ENCODE measurements around the gene AMPD2.
A peak's percentile ranks its signal among the peaks of the same experiment; 100 is the strongest.

AMPD2 gene

GRCh38 chr1:109622137-109622892 lies 2.7 kb downstream of the AMPD2 start:
- no peak for TF ChIP-seq CTCF (IDR thresholded peaks at IDR 0.05)
- H3K36me3 Mint-ChIP-seq (ENCODE audit: low read depth): peaks cover 5% of the 10 kb centered on the region
- H3K27me3 Mint-ChIP-seq (ENCODE audit: low read depth, poor library complexity): peaks cover 2% of the 10 kb centered on the region
- DNase-seq: no peak
- peak overlapping the region; percentile 59 for H3K27ac Mint-ChIP-seq
- no peaks in the 10 kb centered on the region for H3K9me3 Mint-ChIP-seq
- peak overlapping the region; percentile 95 for H3K4me3 Mint-ChIP-seq
- H3K4me1 Mint-ChIP-seq: peaks cover 72% of the 10 kb centered on the region

- DNase-seq: no peak
- H3K4me1 Mint-ChIP-seq: peaks cover 73% of the 10 kb centered on the region
- H3K4me3 Mint-ChIP-seq: peak overlapping the region; percentile 64
- H3K9me3 Mint-ChIP-seq: no peaks in the 10 kb centered on the region
- peak overlapping the region; percentile 59 for H3K27ac Mint-ChIP-seq
- H3K36me3 Mint-ChIP-seq (ENCODE audit: low read depth): peaks cover 11% of the 10 kb centered on the region
- H3K27me3 Mint-ChIP-seq (ENCODE audit: low read depth, poor library complexity): peaks cover 2% of the 10 kb centered on the region
- no peak for TF ChIP-seq CTCF (IDR thresholded peaks at IDR 0.05)
Measured at GRCh38 chr1:109622895-109623294, 3.3 kb downstream of the AMPD2 start.

GRCh38 chr1:109623601-109624161 lies 4.0 kb downstream of the AMPD2 start:
- DNase-seq: no peak
- no peak for TF ChIP-seq CTCF (IDR thresholded peaks at IDR 0.05)
- H3K4me1 Mint-ChIP-seq: peaks cover 74% of the 10 kb centered on the region
- peak overlapping the region; percentile 11 for H3K4me3 Mint-ChIP-seq
- H3K9me3 Mint-ChIP-seq: no peaks in the 10 kb centered on the region
- no peak overlapping the region for H3K27ac Mint-ChIP-seq
- peaks cover 2% of the 10 kb centered on the region for H3K27me3 Mint-ChIP-seq (ENCODE audit: low read depth, poor library complexity)
- H3K36me3 Mint-ChIP-seq (ENCODE audit: low read depth): peaks cover 17% of the 10 kb centered on the region

- H3K27me3 Mint-ChIP-seq (ENCODE audit: low read depth, poor library complexity): peaks cover 2% of the 10 kb centered on the region
- no peak for DNase-seq
- no peaks in the 10 kb centered on the region for H3K9me3 Mint-ChIP-seq
- H3K36me3 Mint-ChIP-seq (ENCODE audit: low read depth): peaks cover 19% of the 10 kb centered on the region
- H3K27ac Mint-ChIP-seq: no peak overlapping the region
- no peak for TF ChIP-seq CTCF (IDR thresholded peaks at IDR 0.05)
- no peak overlapping the region for H3K4me3 Mint-ChIP-seq
- peaks cover 66% of the 10 kb centered on the region for H3K4me1 Mint-ChIP-seq
Measured at GRCh38 chr1:109624201-109625010, 4.8 kb downstream of the AMPD2 start.

GRCh38 chr1:109625176-109625575 lies 5.5 kb downstream of the AMPD2 start:
- TF ChIP-seq CTCF (IDR thresholded peaks at IDR 0.05): no peak
- no peak overlapping the region for H3K27ac Mint-ChIP-seq
- H3K4me3 Mint-ChIP-seq: no peak overlapping the region
- peaks cover 61% of the 10 kb centered on the region for H3K4me1 Mint-ChIP-seq
- DNase-seq: no peak
- peaks cover 27% of the 10 kb centered on the region for H3K36me3 Mint-ChIP-seq (ENCODE audit: low read depth)
- H3K9me3 Mint-ChIP-seq: no peaks in the 10 kb centered on the region
- peaks cover 2% of the 10 kb centered on the region for H3K27me3 Mint-ChIP-seq (ENCODE audit: low read depth, poor library complexity)

All from nephron progenitor cell (in vitro differentiated cells).